ENCODE data around the gene BET1. TPM values are rescaled to one million over a fixed set of nuclear protein-coding genes. Genes with fewer than 3 reads are reported as not detected.
A peak's percentile ranks its signal among the peaks of the same experiment; 100 is the strongest.

The BET1 gene
- total RNA-seq, 1 donor from 2014 or later: 28.5 TPM

DNA sequence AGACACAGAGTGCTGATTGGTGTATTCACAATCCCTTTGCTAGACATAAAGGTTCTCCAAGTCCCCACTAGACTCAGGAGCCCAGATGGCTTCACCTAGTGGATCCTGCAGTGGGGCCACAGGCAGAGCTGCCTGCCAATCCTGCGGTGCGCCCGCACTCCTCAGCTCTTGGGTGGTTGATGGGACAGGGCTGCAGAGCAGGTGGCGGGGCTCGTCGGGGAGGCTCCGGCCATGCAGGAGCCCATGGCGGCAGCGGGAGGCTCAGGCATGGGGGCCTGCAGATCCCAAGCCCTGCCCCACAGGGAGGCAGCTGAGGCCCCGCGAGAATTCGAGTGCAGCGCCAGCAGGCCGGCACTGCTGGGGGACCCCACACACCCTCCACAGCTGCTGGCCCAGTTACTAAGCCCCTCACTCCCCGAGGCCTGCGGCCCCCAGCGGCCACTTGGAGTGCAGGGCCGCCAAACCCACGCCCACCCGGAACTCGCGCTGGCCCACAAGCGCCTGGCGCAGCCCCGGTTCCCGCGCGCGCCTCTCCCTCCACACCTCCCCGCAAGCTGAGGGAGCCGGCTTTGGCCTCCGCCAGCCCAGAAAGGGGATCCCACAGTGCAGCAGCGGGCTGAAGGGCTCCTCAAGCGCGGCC, 7.7 kb upstream of the BET1 start:
- DNase-seq (ENCODE audit: low spot score in 2 of 2, unreplicated experiment in 2 of 2): no peak
- Mint-ChIP-seq H3K27me3 (ENCODE audit: low read depth) (peaks cover 33% of the 10 kb centered on the region), H3K4me3 (no peak overlapping the region), H3K9me3 (no peaks in the 10 kb centered on the region), H3K4me1 (no peaks in the 10 kb centered on the region), H3K27ac (no peak overlapping the region), H3K36me3 (no peaks in the 10 kb centered on the region)
- TF ChIP-seq, protein P1, sequence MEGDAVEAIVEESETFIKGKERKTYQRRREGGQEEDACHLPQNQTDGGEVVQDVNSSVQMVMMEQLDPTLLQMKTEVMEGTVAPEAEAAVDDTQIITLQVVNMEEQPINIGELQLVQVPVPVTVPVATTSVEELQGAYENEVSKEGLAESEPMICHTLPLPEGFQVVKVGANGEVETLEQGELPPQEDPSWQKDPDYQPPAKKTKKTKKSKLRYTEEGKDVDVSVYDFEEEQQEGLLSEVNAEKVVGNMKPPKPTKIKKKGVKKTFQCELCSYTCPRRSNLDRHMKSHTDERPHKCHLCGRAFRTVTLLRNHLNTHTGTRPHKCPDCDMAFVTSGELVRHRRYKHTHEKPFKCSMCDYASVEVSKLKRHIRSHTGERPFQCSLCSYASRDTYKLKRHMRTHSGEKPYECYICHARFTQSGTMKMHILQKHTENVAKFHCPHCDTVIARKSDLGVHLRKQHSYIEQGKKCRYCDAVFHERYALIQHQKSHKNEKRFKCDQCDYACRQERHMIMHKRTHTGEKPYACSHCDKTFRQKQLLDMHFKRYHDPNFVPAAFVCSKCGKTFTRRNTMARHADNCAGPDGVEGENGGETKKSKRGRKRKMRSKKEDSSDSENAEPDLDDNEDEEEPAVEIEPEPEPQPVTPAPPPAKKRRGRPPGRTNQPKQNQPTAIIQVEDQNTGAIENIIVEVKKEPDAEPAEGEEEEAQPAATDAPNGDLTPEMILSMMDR (IDR thresholded peaks at IDR 0.05; ENCODE audit: unreplicated experiment): no peak

DNA sequence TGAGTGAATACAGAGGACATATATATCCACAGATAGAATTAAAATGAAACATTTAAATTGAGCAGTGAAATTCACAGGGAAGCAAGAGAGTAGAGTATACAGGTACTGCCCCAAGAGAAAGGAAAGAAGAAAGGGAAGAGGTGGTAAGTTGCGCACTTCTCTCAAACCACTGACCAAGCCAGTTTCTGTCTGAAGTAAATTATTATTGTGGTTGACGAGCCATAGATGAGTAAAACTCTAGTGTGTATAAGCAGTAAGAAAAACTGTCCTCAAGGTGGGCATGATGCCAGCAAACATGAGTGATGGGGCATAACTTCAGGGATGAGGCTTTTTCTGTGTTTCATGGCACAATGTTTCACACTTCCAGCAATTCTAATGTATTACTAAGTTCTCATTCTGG, 4.4 kb upstream of the BET1 start:
- H3K27ac Mint-ChIP-seq: no peak overlapping the region
- no peaks in the 10 kb centered on the region for H3K36me3 Mint-ChIP-seq
- no peaks in the 10 kb centered on the region for H3K9me3 Mint-ChIP-seq
- H3K4me3 Mint-ChIP-seq: no peak overlapping the region
- no peak for DNase-seq (ENCODE audit: low spot score in 2 of 2, unreplicated experiment in 2 of 2)
- H3K4me1 Mint-ChIP-seq: peaks cover 4% of the 10 kb centered on the region
- TF ChIP-seq, protein P1 (IDR thresholded peaks at IDR 0.05; ENCODE audit: unreplicated experiment): no peak
- peaks cover 30% of the 10 kb centered on the region for H3K27me3 Mint-ChIP-seq (ENCODE audit: low read depth)

DNA sequence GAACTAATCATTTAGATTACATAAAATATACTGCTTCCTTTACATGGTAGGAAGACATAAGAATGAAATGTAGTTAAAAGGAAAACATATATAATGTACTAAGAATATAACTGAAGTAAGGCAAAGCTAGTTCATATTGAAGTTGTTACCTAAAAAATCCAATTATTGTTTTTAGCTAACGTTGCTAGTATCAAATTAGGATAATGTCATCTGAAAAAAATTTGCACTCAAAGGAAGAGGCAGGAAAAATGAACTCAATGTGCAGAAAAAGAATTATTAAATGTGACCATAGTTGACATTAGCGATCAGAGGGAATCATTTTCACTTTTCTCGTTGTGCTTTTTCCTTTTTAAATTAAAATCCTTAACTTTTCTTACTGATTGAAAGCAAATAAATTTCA, 1.6 kb upstream of the BET1 start:
- no peaks in the 10 kb centered on the region for H3K9me3 Mint-ChIP-seq
- TF ChIP-seq, protein P1 (IDR thresholded peaks at IDR 0.05; ENCODE audit: unreplicated experiment): no peak
- DNase-seq (ENCODE audit: low spot score in 2 of 2, unreplicated experiment in 2 of 2): no peak
- H3K27me3 Mint-ChIP-seq (ENCODE audit: low read depth): peaks cover 21% of the 10 kb centered on the region
- no peaks in the 10 kb centered on the region for H3K36me3 Mint-ChIP-seq
- no peak overlapping the region for H3K27ac Mint-ChIP-seq
- no peak overlapping the region for H3K4me3 Mint-ChIP-seq
- H3K4me1 Mint-ChIP-seq: peaks cover 23% of the 10 kb centered on the region

DNA sequence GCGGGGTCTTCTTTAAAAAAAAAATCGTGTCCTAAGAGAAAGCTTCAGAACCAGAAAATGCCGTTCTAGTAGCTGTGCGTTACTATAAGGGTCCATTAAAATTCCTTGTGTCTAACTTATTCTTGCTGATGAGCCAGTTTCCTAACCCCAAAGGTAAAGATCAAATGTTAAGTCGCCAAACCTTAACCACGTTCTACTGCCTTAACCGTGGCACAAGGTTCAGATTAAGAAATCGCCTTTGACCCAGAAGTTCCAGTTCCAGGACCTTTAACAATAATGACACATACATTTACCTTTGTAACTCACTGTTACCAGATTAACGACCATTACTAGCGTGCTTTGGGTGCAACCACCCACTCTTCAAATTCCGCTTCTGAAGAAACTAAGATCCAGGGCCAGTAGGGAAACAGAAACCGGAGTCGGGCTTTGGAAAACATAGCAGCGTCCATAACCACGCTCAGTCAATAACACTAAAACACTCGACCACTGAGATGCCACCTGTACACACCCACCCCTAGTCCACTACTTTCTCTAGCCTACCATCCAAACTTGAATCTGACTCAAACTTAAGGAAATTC, 620 bp downstream of the BET1 start:
- Mint-ChIP-seq H3K36me3 (peaks cover 3% of the 10 kb centered on the region), H3K9me3 (no peaks in the 10 kb centered on the region), H3K4me3 (peak overlapping the region; percentile 100), H3K27ac (peak overlapping the region; percentile 100), H3K27me3 (ENCODE audit: low read depth) (peaks cover 19% of the 10 kb centered on the region), H3K4me1 (peaks cover 24% of the 10 kb centered on the region)
- DNase-seq (ENCODE audit: low spot score in 2 of 2, unreplicated experiment in 2 of 2): no peak
- TF ChIP-seq, protein P1 (IDR thresholded peaks at IDR 0.05; ENCODE audit: unreplicated experiment): no peak

DNA sequence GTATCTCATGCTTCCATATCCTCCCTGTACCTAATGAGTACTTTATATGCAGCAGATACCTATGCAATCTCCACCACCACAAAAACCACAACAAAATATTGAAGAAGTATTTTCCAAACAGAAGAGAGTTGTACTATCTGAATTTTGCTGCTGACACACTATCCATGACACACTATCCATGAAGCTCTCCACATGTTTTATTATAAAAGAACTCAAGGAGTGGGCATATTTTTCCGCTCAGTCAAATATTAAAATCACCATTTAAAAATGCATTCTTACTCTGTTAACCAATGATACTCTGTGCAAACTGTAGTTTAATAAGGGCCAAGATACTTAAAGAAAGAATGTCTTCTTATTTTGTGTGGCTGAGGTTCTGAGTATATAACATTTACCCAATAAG, 2.8 kb downstream of the BET1 start:
- Mint-ChIP-seq H3K36me3 (peaks cover 11% of the 10 kb centered on the region), H3K9me3 (no peaks in the 10 kb centered on the region)

More for the DNA sequence above, 2.8 kb downstream of the BET1 start:
- Mint-ChIP-seq H3K4me1 (peaks cover 24% of the 10 kb centered on the region), H3K27ac (no peak overlapping the region), H3K27me3 (ENCODE audit: low read depth) (peaks cover 6% of the 10 kb centered on the region), H3K4me3 (no peak overlapping the region)
- TF ChIP-seq, protein P1 (IDR thresholded peaks at IDR 0.05; ENCODE audit: unreplicated experiment): no peak
- DNase-seq (ENCODE audit: low spot score in 2 of 2, unreplicated experiment in 2 of 2): no peak

All from mesothelial cell of epicardium (in vitro differentiated cells).